IPS-NIHi11 (cell line): Measurements from ENCODE around the gene DDR1.
"Not testable (repeated sequence)": the region's sequence is repeated elsewhere in the genome, so short reads cannot be mapped to it uniquely, and the experiment has no call there.

Experiments used
- DNase-seq: peaks from one replicate; pipeline ENCODE4 v3.0.0; 2012; ENCODE audit warnings: mixed read lengths, low spot score

Gene DDR1

GRCh38 chr6:30883685-30884520 lies at the start of gene DDR1:
Gene DDR1, plus strand, starts transcription at chr6:30884519. Its CDS starts 4,211 bp downstream, at chr6:30888730.
- DNase-seq, result peak; percentile 61

GRCh38 chr6:30834646-30835045 lies 49.7 kb upstream of the DDR1 start:
- DNase-seq, result no peak

- no peak for DNase-seq
These were observed 48.7 kb upstream of the DDR1 start for GRCh38 chr6:30835576-30835975.

DNA sequence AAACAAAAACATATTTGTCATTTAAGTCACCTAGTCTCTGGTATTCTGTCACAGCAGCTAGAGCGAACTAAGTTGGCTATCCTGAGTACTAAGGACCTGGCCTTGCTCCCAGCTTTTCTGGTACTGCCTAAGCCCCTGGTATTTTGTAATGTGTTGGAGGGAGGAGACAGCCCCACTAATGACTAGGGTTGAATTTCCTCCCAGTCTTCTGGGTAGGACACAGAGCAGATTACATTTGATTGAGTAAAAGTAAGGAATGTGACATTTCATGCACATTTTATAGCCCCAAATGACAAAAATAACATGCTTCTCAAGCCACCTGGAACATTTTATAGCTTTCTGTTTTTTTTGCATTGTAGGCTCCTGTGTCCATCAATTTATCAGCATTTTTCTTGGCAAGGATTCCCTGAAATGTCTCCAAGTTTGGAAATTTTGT lies 47.9 kb upstream of the DDR1 start:
- DNase-seq, result no peak

GRCh38 chr6:30836957-30837356 lies 47.4 kb upstream of the DDR1 start:
- no peak for DNase-seq

DNA sequence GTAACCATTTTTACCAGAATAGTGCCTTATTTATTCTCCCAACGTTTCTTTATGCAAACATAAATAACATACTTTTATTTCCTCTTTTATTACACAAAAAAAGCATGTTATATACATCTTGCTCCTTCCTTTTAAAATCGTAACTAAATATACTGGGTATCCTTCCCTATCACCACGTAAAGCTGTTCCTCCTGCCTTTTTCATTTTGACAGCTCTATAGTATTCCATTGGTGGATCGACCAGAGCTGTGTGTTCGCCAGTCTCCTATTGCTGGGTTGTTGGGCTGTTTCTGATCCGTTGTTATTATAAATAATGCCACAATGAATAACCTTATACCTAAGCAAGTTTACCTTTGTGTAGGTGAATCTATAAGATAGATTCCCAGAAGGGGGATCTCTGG lies 46.9 kb upstream of the DDR1 start:
- no peak for DNase-seq

DNA sequence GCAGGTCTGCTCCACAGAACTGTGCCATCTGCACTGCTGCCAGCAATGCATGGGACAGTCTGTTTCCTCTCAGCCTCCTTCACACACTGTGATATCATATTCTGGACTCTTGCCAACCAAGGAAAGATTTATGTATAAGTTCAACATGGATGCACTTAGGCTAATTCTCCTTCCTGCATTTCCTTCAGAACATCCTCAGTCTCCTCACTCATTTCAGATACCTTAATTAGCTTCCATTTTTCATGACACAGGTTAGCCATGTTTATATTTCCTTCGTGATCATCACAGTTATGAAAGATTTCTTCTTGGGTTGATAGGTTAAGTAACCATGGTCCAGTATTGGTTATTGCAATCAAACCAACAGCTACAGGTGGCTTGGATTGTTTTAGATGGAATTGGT lies 46.4 kb upstream of the DDR1 start:
- no peak for DNase-seq

- DNase-seq, result no peak
These were observed 44.6 kb upstream of the DDR1 start for GRCh38 chr6:30839671-30840070.

- DNase-seq, result no peak
These were observed 44.0 kb upstream of the DDR1 start for GRCh38 chr6:30840084-30840934.

GRCh38 chr6:30840935-30841643 lies 43.2 kb upstream of the DDR1 start:
- DNase-seq, result no peak

DNA sequence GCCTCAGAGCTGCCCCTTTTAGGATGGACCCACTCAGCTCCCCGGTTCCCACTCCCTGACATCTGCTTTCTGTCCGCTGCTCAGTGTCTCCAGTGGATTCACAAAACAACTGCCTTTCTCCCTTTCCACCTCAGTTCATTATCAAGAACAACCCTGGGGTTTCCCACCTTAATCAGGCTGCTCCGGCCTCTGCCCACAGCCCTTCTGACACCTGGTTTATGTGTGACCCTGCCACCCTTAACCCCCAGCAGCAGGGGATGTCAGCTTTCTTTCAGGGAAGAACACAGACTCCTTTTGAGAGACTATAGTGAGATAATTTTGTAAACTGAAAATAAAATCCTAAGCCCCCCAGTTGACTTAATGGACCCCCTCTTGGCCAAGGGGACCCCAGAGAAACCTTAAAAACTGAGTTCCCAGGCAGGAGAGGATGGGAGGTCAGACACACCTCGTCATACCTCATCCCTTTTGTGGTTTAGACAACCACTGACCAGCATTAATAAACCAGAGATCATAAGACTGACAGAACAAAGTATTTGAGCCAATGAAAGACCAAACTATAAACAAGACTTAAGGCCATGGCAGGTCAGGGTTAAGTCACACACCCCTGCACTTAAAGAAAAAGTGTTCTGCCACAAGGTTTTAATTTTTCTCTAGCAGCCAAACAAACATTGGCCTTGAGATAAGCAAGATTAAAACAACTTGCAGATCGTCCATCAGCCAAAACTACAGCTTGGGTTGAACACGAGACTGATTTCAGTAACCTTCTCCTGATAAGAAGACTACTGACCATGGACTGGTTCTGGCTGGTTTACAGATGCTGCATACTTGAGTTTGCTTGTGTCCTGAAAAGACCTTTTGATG lies 42.4 kb upstream of the DDR1 start:
- no peak for DNase-seq

- no peak for DNase-seq
These were observed 41.3 kb upstream of the DDR1 start for GRCh38 chr6:30842754-30843610.

GRCh38 chr6:30843611-30843998 lies 40.7 kb upstream of the DDR1 start:
- no peak for DNase-seq

- DNase-seq, result peak; percentile 50
These were observed 40.2 kb upstream of the DDR1 start for GRCh38 chr6:30844118-30844535.

DNA sequence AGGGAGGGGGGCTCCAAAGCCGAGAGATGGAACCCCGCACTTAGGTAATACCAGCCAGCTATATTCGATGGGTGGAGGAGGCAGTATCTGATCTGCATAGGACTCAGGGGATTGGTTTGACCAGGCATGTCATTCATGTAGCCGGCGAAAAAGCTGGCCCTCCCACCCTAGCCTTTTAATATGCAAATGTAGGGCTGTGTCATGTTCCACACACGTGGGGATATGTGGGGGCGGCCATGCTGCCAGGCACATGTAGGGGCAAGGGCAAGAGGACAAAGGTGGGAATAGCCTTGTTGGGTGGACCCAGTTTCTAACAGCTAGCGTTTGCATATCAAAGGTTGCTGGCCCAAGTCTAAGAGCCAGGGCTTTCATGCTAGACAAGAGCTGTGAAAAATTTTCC lies 39.1 kb upstream of the DDR1 start:
- peak; percentile 44 for DNase-seq

GRCh38 chr6:30847421-30847970 lies 36.8 kb upstream of the DDR1 start:
- no peak for DNase-seq

- no peak for DNase-seq
These were observed 36.3 kb upstream of the DDR1 start for GRCh38 chr6:30847971-30848436.

GRCh38 chr6:30849903-30850651 lies 34.2 kb upstream of the DDR1 start:
- no peak for DNase-seq

DNA sequence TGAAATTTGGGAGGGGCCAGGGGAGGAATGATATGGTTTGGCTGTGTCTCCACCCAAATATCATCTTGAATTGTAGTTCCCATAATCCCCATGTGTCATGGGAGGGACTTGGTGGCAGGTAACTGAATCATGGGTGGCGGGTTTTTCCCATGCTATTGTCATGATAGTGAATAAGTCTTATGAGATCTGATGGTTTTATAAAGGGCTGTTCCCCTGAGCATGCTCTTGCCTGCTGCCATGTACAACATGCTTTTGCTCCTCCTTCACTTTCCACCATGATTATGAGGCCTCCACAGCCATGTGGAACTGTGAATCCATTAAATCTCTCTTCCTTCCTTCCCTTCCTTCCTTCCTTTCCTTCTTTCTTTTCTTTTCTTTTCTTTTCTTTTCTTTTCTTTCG lies 31.9 kb upstream of the DDR1 start:
- not testable (repeated sequence) for DNase-seq
